ENCODE data around the gene WBP1. TPM values are rescaled to one million over a fixed set of nuclear protein-coding genes. Genes with fewer than 3 reads are reported as not detected.

The WBP1 gene
- total and polyA plus RNA-seq, 7 experiments from 2014 or later: 33.3 to 127 (median 58.9) TPM

GRCh38 chr2:74498500-74499266, 40.4 kb downstream of the WBP1 start:
- Histone ChIP-seq H3K4me1 (ENCODE audit: control insufficient read depth in 2 of 2, insufficient read depth in 2 of 2, low read length in 2 of 2) (peaks cover 13 to 35% of the 10 kb centered on the region in 2 donors), H3K27me3 (ENCODE audit: control insufficient read depth in 2 of 2, insufficient read depth in 2 of 2, low read length in 2 of 2) (peaks cover 4 to 33% of the 10 kb centered on the region in 2 donors), H3K9me3 (ENCODE audit: control insufficient read depth in 2 of 3, low read length in 3 of 3) (no peaks in the 10 kb centered on the region), H3K27ac (ENCODE audit: low read depth, low read length) (no peak overlapping the region), H3K36me3 (ENCODE audit: control insufficient read depth in 2 of 3, insufficient read depth in 3 of 3, low read length in 3 of 3) (peaks cover 0 to 8% (median 0%) of the 10 kb centered on the region in 3 experiments), H3K4me3 (ENCODE audit: low read length) (peak overlapping the region; percentile 61)
- ATAC-seq: peak; percentile 52
- peak overlapping the region in 4 of 9 donors; percentile 3 to 85 (median 33) for H3K27ac Mint-ChIP-seq
- H3K9me3 Mint-ChIP-seq: no peaks in the 10 kb centered on the region
- CTCF ChIA-PET: no interaction called here
- H3K4me3 Mint-ChIP-seq: peak overlapping the region; percentile 63 to 97 (median 86)
- POLR2A ChIA-PET: interaction anchor here (1.1 to 1.4 kb wide), 2 partner anchors 9 to 40 kb away, joined by 3 to 4 read pairs; partner anchors contain the start of genes PCGF1 and WBP1
- DNase-seq: peak in 2 of 9 donors; percentile 29 to 37
- H3K36me3 Mint-ChIP-seq: peaks cover 2 to 12% (median 8%) of the 10 kb centered on the region in 5 donors
- peaks cover 39 to 58% (median 47%) of the 10 kb centered on the region in 5 donors for H3K27me3 Mint-ChIP-seq
- peaks cover 20 to 45% (median 37%) of the 10 kb centered on the region in 7 donors for H3K4me1 Mint-ChIP-seq
- intact Hi-C loops (cut with micrococcal nuclease): loop anchor here in 1 of 2 donors (1.0 to 2.0 kb wide), 3 partner anchors 9 to 31 kb away; partner anchors contain the start of genes AUP1, HTRA2, PCGF1 and TLX2

DNA sequence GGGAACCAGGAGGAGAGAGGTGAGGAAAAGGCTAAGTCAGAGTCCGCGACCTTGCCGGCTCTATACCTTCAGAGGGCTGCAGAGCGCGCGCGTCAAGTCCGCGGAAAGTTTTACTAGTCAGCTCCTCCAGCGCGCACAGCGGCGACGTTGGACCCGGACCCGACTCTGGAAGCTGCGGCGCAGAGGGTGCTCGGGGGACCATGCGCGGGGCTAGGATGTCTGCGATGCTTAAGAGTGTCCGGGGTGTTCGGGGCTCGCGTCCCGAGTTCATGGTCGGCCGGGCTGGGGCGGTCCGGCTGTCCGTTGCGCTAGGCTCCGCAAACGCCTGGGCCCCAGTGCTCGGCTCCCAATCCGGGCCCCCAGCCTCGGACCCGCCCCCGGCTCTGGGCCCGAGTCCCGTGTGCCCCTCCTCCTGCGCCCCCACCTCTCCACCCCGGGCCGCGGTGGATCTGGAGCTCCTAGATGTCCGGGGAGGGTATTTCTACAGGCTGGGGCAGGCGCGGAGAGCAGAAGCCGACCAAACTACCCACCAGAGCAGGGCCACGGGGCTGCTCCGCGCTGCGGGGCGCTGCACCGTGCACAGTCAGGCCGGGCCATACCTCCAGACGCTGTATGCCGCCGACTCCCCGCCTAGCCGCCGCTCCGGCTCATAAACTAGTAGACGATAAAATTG, 41.2 kb downstream of the WBP1 start, which contains the start of gene LBX2:
Gene LBX2 (minus strand): TSS at position 337 of the 673 bp plus-strand sequence. CDS start 66 bp downstream, at position 271.
- Histone ChIP-seq H3K27me3 (ENCODE audit: control insufficient read depth in 2 of 2, insufficient read depth in 2 of 2, low read length in 2 of 2) (peaks cover 4 to 34% of the 10 kb centered on the region in 2 donors), H3K4me3 (ENCODE audit: low read length) (peak within 1 kb of the TSS; percentile 61), H3K36me3 (ENCODE audit: control insufficient read depth in 2 of 3, insufficient read depth in 3 of 3, low read length in 3 of 3) (peaks cover 0 to under 1% (median 0%) of the 10 kb centered on the region in 3 experiments), H3K9me3 (ENCODE audit: control insufficient read depth in 2 of 3, low read length in 3 of 3) (no peaks in the 10 kb centered on the region), H3K4me1 (ENCODE audit: control insufficient read depth in 2 of 2, insufficient read depth in 2 of 2, low read length in 2 of 2) (peaks cover 13 to 35% of the 10 kb centered on the region in 2 donors), H3K27ac (ENCODE audit: low read depth, low read length) (no peak within 1 kb of the TSS)
- ChIA-PET CTCF (no interaction called here), POLR2A (interaction anchor here (1.0 to 1.6 kb wide), 3 partner anchors 8 to 44 kb away, joined by 3 read pairs; partner anchors contain the start of genes INO80B, MRPL53 and PCGF1)
- DNase-seq (peak in 1 of 9 donors; percentile 45), ATAC-seq (peak; percentile 17)
- intact Hi-C loops (cut with micrococcal nuclease): loop anchor here in 1 of 2 donors (2.0 kb wide), 1 partner anchor 15 kb away; the partner anchor contains the start of gene TLX2
- peak within 1 kb of the TSS in 4 of 9 donors; percentile 3 to 85 (median 33) for H3K27ac Mint-ChIP-seq
- peaks cover 46 to 65% (median 52%) of the 10 kb centered on the region in 5 donors for H3K27me3 Mint-ChIP-seq
- no peaks in the 10 kb centered on the region for H3K9me3 Mint-ChIP-seq
- peaks cover 2 to 13% (median 6%) of the 10 kb centered on the region in 5 donors for H3K36me3 Mint-ChIP-seq
- peak within 1 kb of the TSS; percentile 63 to 97 (median 86) for H3K4me3 Mint-ChIP-seq
- H3K4me1 Mint-ChIP-seq: peaks cover 24 to 52% (median 44%) of the 10 kb centered on the region in 7 donors

- Histone ChIP-seq H3K27ac (ENCODE audit: low read depth, low read length) (no peak overlapping the region), H3K4me1 (ENCODE audit: control insufficient read depth in 2 of 2, insufficient read depth in 2 of 2, low read length in 2 of 2) (peaks cover 13 to 35% of the 10 kb centered on the region in 2 donors), H3K9me3 (ENCODE audit: control insufficient read depth in 2 of 3, low read length in 3 of 3) (no peaks in the 10 kb centered on the region), H3K36me3 (ENCODE audit: control insufficient read depth in 2 of 3, insufficient read depth in 3 of 3, low read length in 3 of 3) (peaks cover 0 to 7% (median 0%) of the 10 kb centered on the region in 3 experiments), H3K4me3 (ENCODE audit: low read length) (no peak overlapping the region), H3K27me3 (ENCODE audit: control insufficient read depth in 2 of 2, insufficient read depth in 2 of 2, low read length in 2 of 2) (peaks cover 4 to 38% of the 10 kb centered on the region in 2 donors)
- DNase-seq (no peak), ATAC-seq (no peak)
- CTCF ChIA-PET: no interaction called here
- Mint-ChIP-seq H3K4me1 (peaks cover 30 to 59% (median 50%) of the 10 kb centered on the region in 7 donors), H3K27me3 (peaks cover 53 to 69% (median 58%) of the 10 kb centered on the region in 5 donors), H3K4me3 (peak overlapping the region in 8 of 10 donors; percentile 10 to 50 (median 22)), H3K9me3 (peaks cover 0 to 2% (median 0%) of the 10 kb centered on the region in 11 donors), H3K36me3 (peaks cover 9 to 19% (median 12%) of the 10 kb centered on the region in 5 donors), H3K27ac (no peak overlapping the region)
- intact Hi-C loops (cut with micrococcal nuclease): loop anchor here in 1 of 2 donors (2.0 to 10.0 kb wide), 2 partner anchors 15 to 155 kb away; partner anchors contain the start of genes SEMA4F and TLX2
- POLR2A ChIA-PET: interaction anchor here (1.0 to 1.8 kb wide), 5 partner anchors 7 to 45 kb away, joined by 3 to 5 read pairs (median 3); partner anchors contain the start of genes AUP1, HTRA2, INO80B and MRPL53
These were observed 41.8 kb downstream of the WBP1 start for GRCh38 chr2:74499940-74500577.

DNA sequence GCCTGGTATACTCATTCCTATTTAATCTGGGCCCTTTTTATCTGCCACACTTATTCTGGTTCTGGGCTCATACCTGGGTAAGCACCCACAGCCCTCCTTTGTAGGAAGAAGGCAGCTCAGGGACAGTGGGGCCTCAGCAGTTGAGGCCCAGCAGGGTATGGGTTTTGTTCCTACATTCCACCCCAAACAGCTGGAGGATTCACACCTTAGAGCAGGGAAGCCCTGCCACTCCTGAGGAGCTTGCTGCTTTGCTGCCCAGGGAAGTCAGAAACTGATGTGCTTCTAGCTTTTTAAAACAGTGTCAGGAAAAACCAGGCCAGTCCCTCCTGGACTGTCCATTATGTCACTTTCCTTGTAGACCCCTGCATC, 42.3 kb downstream of the WBP1 start:
- Mint-ChIP-seq H3K27me3 (peaks cover 58 to 69% (median 63%) of the 10 kb centered on the region in 5 donors), H3K4me1 (peaks cover 32 to 63% (median 54%) of the 10 kb centered on the region in 7 donors)

GRCh38 chr2:74501335-74502071, 43.3 kb downstream of the WBP1 start:
- H3K4me1 Mint-ChIP-seq: peaks cover 34 to 69% (median 57%) of the 10 kb centered on the region in 7 donors
- peaks cover 0 to 2% (median 0%) of the 10 kb centered on the region in 11 donors for H3K9me3 Mint-ChIP-seq
- Histone ChIP-seq H3K36me3 (ENCODE audit: control insufficient read depth in 2 of 3, insufficient read depth in 3 of 3, low read length in 3 of 3) (peaks cover 0 to 16% (median 5%) of the 10 kb centered on the region in 3 experiments), H3K27me3 (ENCODE audit: control insufficient read depth in 2 of 2, insufficient read depth in 2 of 2, low read length in 2 of 2) (peaks cover 4 to 43% of the 10 kb centered on the region in 2 donors), H3K4me3 (ENCODE audit: low read length) (no peak overlapping the region), H3K27ac (ENCODE audit: low read depth, low read length) (no peak overlapping the region), H3K9me3 (ENCODE audit: control insufficient read depth in 2 of 3, low read length in 3 of 3) (no peaks in the 10 kb centered on the region), H3K4me1 (ENCODE audit: control insufficient read depth in 2 of 2, insufficient read depth in 2 of 2, low read length in 2 of 2) (peaks cover 13 to 47% of the 10 kb centered on the region in 2 donors)
- peaks cover 11 to 28% (median 21%) of the 10 kb centered on the region in 5 donors for H3K36me3 Mint-ChIP-seq
- peak overlapping the region in 7 of 10 donors; percentile 16 to 75 (median 64) for H3K4me3 Mint-ChIP-seq
- DNase-seq (no peak), ATAC-seq (no peak)
- ChIA-PET POLR2A (interaction anchor here (1.0 to 1.8 kb wide), 6 partner anchors 10 to 29 kb away, joined by 3 to 5 read pairs (median 4); partner anchors contain the start of genes AUP1, CCDC142, HTRA2 and MRPL53), CTCF (interaction anchor here (0.8 kb wide), 1 partner anchor 45 kb away, joined by 3 read pairs; no protein-coding TSS in a partner anchor)
- peak overlapping the region in 2 of 9 donors; percentile 14 to 15 for H3K27ac Mint-ChIP-seq
- intact Hi-C loops (cut with micrococcal nuclease): loop anchor here in 1 of 2 donors (10.0 kb wide), 1 partner anchor 153 kb away; the partner anchor contains the start of gene SEMA4F
- H3K27me3 Mint-ChIP-seq: peaks cover 60 to 76% (median 69%) of the 10 kb centered on the region in 5 donors

More for the DNA sequence above, 42.3 kb downstream of the WBP1 start:
- H3K4me3 ChIP-seq (ENCODE audit: low read length): no peak overlapping the region
- CTCF ChIA-PET: interaction anchor here (0.8 kb wide), 1 partner anchor 44 kb away, joined by 3 read pairs; no protein-coding TSS in a partner anchor
- no peak for ATAC-seq
- Mint-ChIP-seq H3K36me3 (peaks cover 11 to 24% (median 17%) of the 10 kb centered on the region in 5 donors), H3K9me3 (peaks cover 0 to 2% (median 0%) of the 10 kb centered on the region in 11 donors), H3K27ac (peak overlapping the region in 1 of 9 donors; percentile 5), H3K4me3 (peak overlapping the region in 3 of 10 donors; percentile 21 to 50 (median 23))
- POLR2A ChIA-PET: interaction anchor here (1.0 to 1.8 kb wide), 6 partner anchors 9 to 45 kb away, joined by 3 to 5 read pairs (median 3); partner anchors contain the start of genes AUP1, HTRA2, INO80B and MRPL53
- peaks cover 4 to 40% of the 10 kb centered on the region in 2 donors for H3K27me3 ChIP-seq (ENCODE audit: control insufficient read depth in 2 of 2, insufficient read depth in 2 of 2, low read length in 2 of 2)
- intact Hi-C loops (cut with micrococcal nuclease): loop anchor here in 1 of 2 donors (10.0 kb wide), 1 partner anchor 154 kb away; the partner anchor contains the start of gene SEMA4F
- H3K4me1 ChIP-seq (ENCODE audit: control insufficient read depth in 2 of 2, insufficient read depth in 2 of 2, low read length in 2 of 2): peaks cover 13 to 38% of the 10 kb centered on the region in 2 donors
- H3K27ac ChIP-seq (ENCODE audit: low read depth, low read length): no peak overlapping the region
- no peaks in the 10 kb centered on the region for H3K9me3 ChIP-seq (ENCODE audit: control insufficient read depth in 2 of 3, low read length in 3 of 3)
- no peak for DNase-seq
- peaks cover 0 to 12% (median 3%) of the 10 kb centered on the region in 3 experiments for H3K36me3 ChIP-seq (ENCODE audit: control insufficient read depth in 2 of 3, insufficient read depth in 3 of 3, low read length in 3 of 3)

All from naive thymus-derived CD4-positive, alpha-beta T cell (primary cell).